Measurements from ENCODE around the gene COX6A1. TPM values are rescaled to one million over a fixed set of nuclear protein-coding genes. Genes with fewer than 3 reads are reported as not detected.
A peak's percentile ranks its signal among the peaks of the same experiment; 100 is the strongest.

COX6A1 gene
- total and polyA plus RNA-seq, 2 experiments from 2014 or later: 422 to 1,484 TPM

- no peak for DNase-seq (ENCODE audit: low spot score)
- peaks cover 64% of the 10 kb centered on the region for H3F3A ChIP-seq (replicated peaks; ENCODE audit: low read depth)
- H2AFZ ChIP-seq: no peak overlapping the region
- Mint-ChIP-seq H3K27ac (no peak overlapping the region; the same call in 1 of the 2 replicates), H3K4me3 (no peak overlapping the region), H3K9me3 (no peaks in the 10 kb centered on the region), H3K27me3 (ENCODE audit: insufficient read depth, low read depth, poor library complexity) (peaks cover 17% of the 10 kb centered on the region), H3K4me1 (peaks cover 16% of the 10 kb centered on the region), H3K36me3 (ENCODE audit: low read depth) (peaks cover 94% of the 10 kb centered on the region)
- H3K4me3 ChIP-seq: no peak overlapping the region
- H3K27ac ChIP-seq (ENCODE audit: low read depth): no peak overlapping the region
- 0 out of 2 replicates have a peak, but pooled peaks cover 2% of the 10 kb centered on the region for H3K27me3 ChIP-seq (ENCODE audit: insufficient read depth)
- peaks cover 10% of the 10 kb centered on the region; the same call in 1 of the 2 replicates for H3K4me1 ChIP-seq (ENCODE audit: insufficient read depth)
- TF ChIP-seq POLR2AphosphoS5 (IDR thresholded peaks at IDR 0.05; ENCODE audit: low read depth): peak; percentile 57
- TF ChIP-seq, protein P1, sequence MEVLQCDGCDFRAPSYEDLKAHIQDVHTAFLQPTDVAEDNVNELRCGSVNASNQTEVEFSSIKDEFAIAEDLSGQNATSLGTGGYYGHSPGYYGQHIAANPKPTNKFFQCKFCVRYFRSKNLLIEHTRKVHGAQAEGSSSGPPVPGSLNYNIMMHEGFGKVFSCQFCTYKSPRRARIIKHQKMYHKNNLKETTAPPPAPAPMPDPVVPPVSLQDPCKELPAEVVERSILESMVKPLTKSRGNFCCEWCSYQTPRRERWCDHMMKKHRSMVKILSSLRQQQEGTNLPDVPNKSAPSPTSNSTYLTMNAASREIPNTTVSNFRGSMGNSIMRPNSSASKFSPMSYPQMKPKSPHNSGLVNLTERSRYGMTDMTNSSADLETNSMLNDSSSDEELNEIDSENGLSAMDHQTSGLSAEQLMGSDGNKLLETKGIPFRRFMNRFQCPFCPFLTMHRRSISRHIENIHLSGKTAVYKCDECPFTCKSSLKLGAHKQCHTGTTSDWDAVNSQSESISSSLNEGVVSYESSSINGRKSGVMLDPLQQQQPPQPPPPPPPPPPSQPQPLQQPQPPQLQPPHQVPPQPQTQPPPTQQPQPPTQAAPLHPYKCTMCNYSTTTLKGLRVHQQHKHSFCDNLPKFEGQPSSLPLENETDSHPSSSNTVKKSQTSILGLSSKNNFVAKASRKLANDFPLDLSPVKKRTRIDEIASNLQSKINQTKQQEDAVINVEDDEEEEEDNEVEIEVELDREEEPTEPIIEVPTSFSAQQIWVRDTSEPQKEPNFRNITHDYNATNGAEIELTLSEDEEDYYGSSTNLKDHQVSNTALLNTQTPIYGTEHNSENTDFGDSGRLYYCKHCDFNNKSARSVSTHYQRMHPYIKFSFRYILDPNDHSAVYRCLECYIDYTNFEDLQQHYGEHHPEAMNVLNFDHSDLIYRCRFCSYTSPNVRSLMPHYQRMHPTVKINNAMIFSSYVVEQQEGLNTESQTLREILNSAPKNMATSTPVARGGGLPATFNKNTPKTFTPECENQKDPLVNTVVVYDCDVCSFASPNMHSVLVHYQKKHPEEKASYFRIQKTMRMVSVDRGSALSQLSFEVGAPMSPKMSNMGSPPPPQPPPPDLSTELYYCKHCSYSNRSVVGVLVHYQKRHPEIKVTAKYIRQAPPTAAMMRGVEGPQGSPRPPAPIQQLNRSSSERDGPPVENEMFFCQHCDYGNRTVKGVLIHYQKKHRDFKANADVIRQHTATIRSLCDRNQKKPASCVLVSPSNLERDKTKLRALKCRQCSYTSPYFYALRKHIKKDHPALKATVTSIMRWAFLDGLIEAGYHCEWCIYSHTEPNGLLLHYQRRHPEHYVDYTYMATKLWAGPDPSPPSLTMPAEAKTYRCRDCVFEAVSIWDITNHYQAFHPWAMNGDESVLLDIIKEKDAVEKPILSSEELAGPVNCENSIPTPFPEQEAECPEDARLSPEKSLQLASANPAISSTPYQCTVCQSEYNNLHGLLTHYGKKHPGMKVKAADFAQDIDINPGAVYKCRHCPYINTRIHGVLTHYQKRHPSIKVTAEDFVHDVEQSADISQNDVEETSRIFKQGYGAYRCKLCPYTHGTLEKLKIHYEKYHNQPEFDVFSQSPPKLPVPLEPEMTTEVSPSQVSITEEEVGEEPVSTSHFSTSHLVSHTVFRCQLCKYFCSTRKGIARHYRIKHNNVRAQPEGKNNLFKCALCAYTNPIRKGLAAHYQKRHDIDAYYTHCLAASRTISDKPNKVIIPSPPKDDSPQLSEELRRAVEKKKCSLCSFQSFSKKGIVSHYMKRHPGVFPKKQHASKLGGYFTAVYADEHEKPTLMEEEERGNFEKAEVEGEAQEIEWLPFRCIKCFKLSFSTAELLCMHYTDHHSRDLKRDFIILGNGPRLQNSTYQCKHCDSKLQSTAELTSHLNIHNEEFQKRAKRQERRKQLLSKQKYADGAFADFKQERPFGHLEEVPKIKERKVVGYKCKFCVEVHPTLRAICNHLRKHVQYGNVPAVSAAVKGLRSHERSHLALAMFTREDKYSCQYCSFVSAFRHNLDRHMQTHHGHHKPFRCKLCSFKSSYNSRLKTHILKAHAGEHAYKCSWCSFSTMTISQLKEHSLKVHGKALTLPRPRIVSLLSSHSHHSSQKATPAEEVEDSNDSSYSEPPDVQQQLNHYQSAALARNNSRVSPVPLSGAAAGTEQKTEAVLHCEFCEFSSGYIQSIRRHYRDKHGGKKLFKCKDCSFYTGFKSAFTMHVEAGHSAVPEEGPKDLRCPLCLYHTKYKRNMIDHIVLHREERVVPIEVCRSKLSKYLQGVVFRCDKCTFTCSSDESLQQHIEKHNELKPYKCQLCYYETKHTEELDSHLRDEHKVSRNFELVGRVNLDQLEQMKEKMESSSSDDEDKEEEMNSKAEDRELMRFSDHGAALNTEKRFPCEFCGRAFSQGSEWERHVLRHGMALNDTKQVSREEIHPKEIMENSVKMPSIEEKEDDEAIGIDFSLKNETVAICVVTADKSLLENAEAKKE (CRISPR knock-in tag; IDR thresholded peaks at IDR 0.05): no peak
- H3K36me3 ChIP-seq (ENCODE audit: insufficient read depth): peaks cover 62% of the 10 kb centered on the region
- H3K9me2 ChIP-seq (ENCODE audit: insufficient read depth): no peaks in the 10 kb centered on the region
- ATAC-seq: no peak
- peaks cover 65% of the 10 kb centered on the region for H4K20me1 ChIP-seq (replicated peaks; ENCODE audit: insufficient read depth)
- peaks cover 53% of the 10 kb centered on the region for H3K79me2 ChIP-seq (replicated peaks; ENCODE audit: insufficient read depth)
- no peak overlapping the region for H3K4me2 ChIP-seq
These were observed 25.8 kb downstream of the COX6A1 start for GRCh38 chr12:120463712-120464111.

DNA sequence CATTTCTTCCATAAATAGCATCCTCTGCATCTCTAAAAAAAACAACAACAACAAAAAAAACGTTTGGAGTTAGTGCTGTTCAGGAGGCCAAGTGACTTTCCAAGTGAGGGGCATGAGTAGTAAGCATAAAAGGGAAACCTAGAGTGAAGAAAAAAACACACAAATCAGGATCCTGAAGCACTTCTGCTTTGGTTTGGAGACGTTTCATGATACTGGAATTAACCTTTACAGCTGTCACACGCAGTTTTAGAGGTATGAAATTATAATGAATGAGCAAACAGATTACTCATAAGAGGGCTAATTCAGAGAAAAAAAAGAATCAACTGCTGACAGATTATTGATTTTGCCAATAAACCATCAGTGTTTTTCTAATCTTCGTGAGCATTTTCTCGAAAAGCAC lies 27.8 kb downstream of the COX6A1 start:
- Histone ChIP-seq H2AFZ (no peak overlapping the region), H3K4me2 (no peak overlapping the region), H3K4me3 (no peak overlapping the region), H3F3A (replicated peaks; ENCODE audit: low read depth) (peaks cover 58% of the 10 kb centered on the region), H3K9me2 (ENCODE audit: insufficient read depth) (no peaks in the 10 kb centered on the region), H3K79me2 (replicated peaks; ENCODE audit: insufficient read depth) (peaks cover 57% of the 10 kb centered on the region), H3K36me3 (ENCODE audit: insufficient read depth) (peaks cover 49% of the 10 kb centered on the region), H3K27me3 (ENCODE audit: insufficient read depth) (0 out of 2 replicates have a peak, but pooled peaks cover 2% of the 10 kb centered on the region), H3K4me1 (ENCODE audit: insufficient read depth) (peaks cover 10% of the 10 kb centered on the region; the same call in 1 of the 2 replicates), H3K27ac (ENCODE audit: low read depth) (0 out of 2 replicates have a peak overlapping the region, but pooled peaks have one; percentile 27), H4K20me1 (replicated peaks; ENCODE audit: insufficient read depth) (peaks cover 50% of the 10 kb centered on the region)
- Mint-ChIP-seq H3K36me3 (ENCODE audit: low read depth) (peaks cover 74% of the 10 kb centered on the region), H3K27me3 (ENCODE audit: insufficient read depth, low read depth, poor library complexity) (peaks cover 13% of the 10 kb centered on the region), H3K9me3 (no peaks in the 10 kb centered on the region), H3K4me3 (no peak overlapping the region), H3K27ac (no peak overlapping the region), H3K4me1 (peaks cover 21% of the 10 kb centered on the region)
- TF ChIP-seq, protein P2, sequence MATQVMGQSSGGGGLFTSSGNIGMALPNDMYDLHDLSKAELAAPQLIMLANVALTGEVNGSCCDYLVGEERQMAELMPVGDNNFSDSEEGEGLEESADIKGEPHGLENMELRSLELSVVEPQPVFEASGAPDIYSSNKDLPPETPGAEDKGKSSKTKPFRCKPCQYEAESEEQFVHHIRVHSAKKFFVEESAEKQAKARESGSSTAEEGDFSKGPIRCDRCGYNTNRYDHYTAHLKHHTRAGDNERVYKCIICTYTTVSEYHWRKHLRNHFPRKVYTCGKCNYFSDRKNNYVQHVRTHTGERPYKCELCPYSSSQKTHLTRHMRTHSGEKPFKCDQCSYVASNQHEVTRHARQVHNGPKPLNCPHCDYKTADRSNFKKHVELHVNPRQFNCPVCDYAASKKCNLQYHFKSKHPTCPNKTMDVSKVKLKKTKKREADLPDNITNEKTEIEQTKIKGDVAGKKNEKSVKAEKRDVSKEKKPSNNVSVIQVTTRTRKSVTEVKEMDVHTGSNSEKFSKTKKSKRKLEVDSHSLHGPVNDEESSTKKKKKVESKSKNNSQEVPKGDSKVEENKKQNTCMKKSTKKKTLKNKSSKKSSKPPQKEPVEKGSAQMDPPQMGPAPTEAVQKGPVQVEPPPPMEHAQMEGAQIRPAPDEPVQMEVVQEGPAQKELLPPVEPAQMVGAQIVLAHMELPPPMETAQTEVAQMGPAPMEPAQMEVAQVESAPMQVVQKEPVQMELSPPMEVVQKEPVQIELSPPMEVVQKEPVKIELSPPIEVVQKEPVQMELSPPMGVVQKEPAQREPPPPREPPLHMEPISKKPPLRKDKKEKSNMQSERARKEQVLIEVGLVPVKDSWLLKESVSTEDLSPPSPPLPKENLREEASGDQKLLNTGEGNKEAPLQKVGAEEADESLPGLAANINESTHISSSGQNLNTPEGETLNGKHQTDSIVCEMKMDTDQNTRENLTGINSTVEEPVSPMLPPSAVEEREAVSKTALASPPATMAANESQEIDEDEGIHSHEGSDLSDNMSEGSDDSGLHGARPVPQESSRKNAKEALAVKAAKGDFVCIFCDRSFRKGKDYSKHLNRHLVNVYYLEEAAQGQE (IDR thresholded peaks at IDR 0.05; ENCODE audit: unreplicated experiment): no peak
- DNase-seq (ENCODE audit: low spot score) (no peak), ATAC-seq (no peak)
